ENCODE measurements around the gene DIRAS1.

GRCh38 chr19:2740314-2740656 is 19.1 kb upstream of the DIRAS1 start:
- TF ChIP-seq, protein P1, sequence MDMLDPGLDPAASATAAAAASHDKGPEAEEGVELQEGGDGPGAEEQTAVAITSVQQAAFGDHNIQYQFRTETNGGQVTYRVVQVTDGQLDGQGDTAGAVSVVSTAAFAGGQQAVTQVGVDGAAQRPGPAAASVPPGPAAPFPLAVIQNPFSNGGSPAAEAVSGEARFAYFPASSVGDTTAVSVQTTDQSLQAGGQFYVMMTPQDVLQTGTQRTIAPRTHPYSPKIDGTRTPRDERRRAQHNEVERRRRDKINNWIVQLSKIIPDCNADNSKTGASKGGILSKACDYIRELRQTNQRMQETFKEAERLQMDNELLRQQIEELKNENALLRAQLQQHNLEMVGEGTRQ (IDR thresholded peaks at IDR 0.05; ENCODE audit: low read length), result no peak
- no peak for TF ChIP-seq SIRT6 (IDR thresholded peaks at IDR 0.05; ENCODE audit: low read length)
- TF ChIP-seq POLR2A (IDR thresholded peaks at IDR 0.05; ENCODE audit: control extremely low read depth in 1 of 2, low read depth in 2 of 2, low read length in 2 of 2), result no peak
- TF ChIP-seq MAFK (IDR thresholded peaks at IDR 0.05; ENCODE audit: low read depth, low read length), result no peak
- no peak for TF ChIP-seq ZNF274 (IDR thresholded peaks at IDR 0.05; ENCODE audit: borderline replicate concordance, extremely low read depth, low read length)
- TF ChIP-seq CREB1 (IDR thresholded peaks at IDR 0.05), result no peak
- no peak for TF ChIP-seq SAP30 (IDR thresholded peaks at IDR 0.05; ENCODE audit: insufficient read depth, insufficient replicate concordance, low read length)

Data from H1 (cell line).